Neural progenitor cell (in vitro differentiated cells): ENCODE measurements around the gene RPTN. TPM values are rescaled to one million over a fixed set of nuclear protein-coding genes. Genes with fewer than 3 reads are reported as not detected.

Experiments
- DNase-seq: peaks from one replicate; pipeline ENCODE4 v3.0.0-alpha.2; 2016; ENCODE audit warnings: low spot score
- H2AFZ ChIP-seq: fragments of 200-600 bp; sonication (generic); replicated peaks from 2 replicates; pipeline ENCODE4 v1.6.1; 2016; ENCODE audit warnings: antibody characterized with exemption
- H3F3A ChIP-seq: fragments of 200-600 bp; sonication (generic); 2 replicates; pipeline ENCODE4 v1.6.1; 2016; ENCODE audit warnings: antibody characterized with exemption, low read depth
- H3K27ac ChIP-seq: fragments of 200-600 bp; sonication (generic); 2 replicates; pipeline ENCODE4 v1.5.1; 2016; ENCODE audit warnings: mild to moderate bottlenecking
- H3K27me3 ChIP-seq: fragments of 200-600 bp; sonication (generic); 2 replicates; pipeline ENCODE4 v1.6.1; 2016; ENCODE audit warnings: mild to moderate bottlenecking, moderate library complexity
- H3K36me3 ChIP-seq: fragments of 200-600 bp; sonication (generic); 2 replicates; pipeline ENCODE4 v1.5.1; 2016
- H3K4me1 ChIP-seq: fragments of 200-600 bp; sonication (generic); 2 replicates; pipeline ENCODE4 v1.6.1; 2016; ENCODE audit warnings: mixed run types
- H3K4me2 ChIP-seq: fragments of 200-600 bp; sonication (generic); 2 replicates; pipeline ENCODE4 v1.6.1; 2016
- H3K4me3 ChIP-seq: fragments of 200-600 bp; sonication (generic); 2 replicates; pipeline ENCODE4 v1.5.1; 2016
- H3K79me2 ChIP-seq: fragments of 200-600 bp; sonication (generic); 2 replicates; pipeline ENCODE4 v1.6.1; 2016; ENCODE audit warnings: low read depth
- H3K9ac ChIP-seq: fragments of 200-600 bp; sonication (generic); 2 replicates; pipeline ENCODE4 v1.6.1; 2016
- H3K9me3 ChIP-seq: fragments of 200-600 bp; sonication (generic); 2 replicates; pipeline ENCODE4 v1.5.1; 2016; ENCODE audit warnings: low read depth
- H4K20me1 ChIP-seq: fragments of 200-600 bp; sonication (generic); 2 replicates; pipeline ENCODE4 v1.6.1; 2016; ENCODE audit warnings: low read depth
- H3K27ac Mint-ChIP-seq: 3 replicates; pipeline ENCODE4 v1.8.0; 2021; ENCODE audit warnings: mixed read lengths
- H3K27me3 Mint-ChIP-seq: 2 replicates; pipeline ENCODE4 v1.8.0; 2022; ENCODE audit warnings: low read depth, mild to moderate bottlenecking, inconsistent platforms, moderate library complexity, mixed read lengths; ENCODE audit not compliant: insufficient read depth
- H3K36me3 Mint-ChIP-seq: 3 replicates; pipeline ENCODE4 v1.8.0; 2021; ENCODE audit warnings: mixed read lengths
- H3K4me1 Mint-ChIP-seq: 3 replicates; pipeline ENCODE4 v1.8.0; 2021; ENCODE audit warnings: mixed read lengths
- H3K4me3 Mint-ChIP-seq: 3 replicates; pipeline ENCODE4 v1.8.0; 2021; ENCODE audit warnings: mild to moderate bottlenecking, moderate library complexity, mixed read lengths
- H3K9me3 Mint-ChIP-seq: 3 replicates; pipeline ENCODE4 v1.8.0; 2020; ENCODE audit warnings: mixed read lengths
- CTCF ChIP-seq: fragments of 200-600 bp; sonication (generic); IDR thresholded peaks from 2 replicates; pipeline ENCODE4 v1.5.1; 2017; ENCODE audit warnings: antibody characterized with exemption, mild to moderate bottlenecking
- EZH2 ChIP-seq: fragments of 200-600 bp; sonication (generic); IDR thresholded peaks from 2 replicates; pipeline ENCODE4 v1.6.1; 2017; ENCODE audit warnings: antibody characterized with exemption, mild to moderate bottlenecking, moderate library complexity
- EZH2phosphoT487 ChIP-seq: fragments of 200-600 bp; sonication (generic); IDR thresholded peaks from 2 replicates; pipeline ENCODE4 v1.6.1; 2017; ENCODE audit warnings: antibody characterized with exemption
- total RNA-seq: library from RNA; depleted of rRNA; stranded (reverse); fragments of >200 nt; gene quantifications from 2 replicates; pipeline ENCODE4 v1.2.3, GENCODE V29; 2015; ENCODE audit warnings: low replicate concordance

Gene RPTN
- not detected in 2 replicates for total RNA-seq

- H3K27ac ChIP-seq = no peak within 1 kb of the TSS
- H3K4me3 ChIP-seq = no peak within 1 kb of the TSS
- H3K36me3 ChIP-seq = no peaks in the 10 kb centered on the region
- H3K9ac ChIP-seq = no peak within 1 kb of the TSS
- H3K4me1 Mint-ChIP-seq = no peaks in the 10 kb centered on the region
- no peak within 1 kb of the TSS for H2AFZ ChIP-seq
- no peak for DNase-seq
- no peak within 1 kb of the TSS for H3K4me3 Mint-ChIP-seq
- H4K20me1 ChIP-seq = no peaks in the 10 kb centered on the region
- no peak for TF ChIP-seq CTCF
- no peak for TF ChIP-seq EZH2phosphoT487
- TF ChIP-seq EZH2 = no peak
- H3K27me3 ChIP-seq = no peaks in the 10 kb centered on the region
- no peaks in the 10 kb centered on the region for H3K4me1 ChIP-seq
- no peaks in the 10 kb centered on the region for H3F3A ChIP-seq
- no peaks in the 10 kb centered on the region for H3K79me2 ChIP-seq
- no peak within 1 kb of the TSS for H3K27ac Mint-ChIP-seq
- peaks cover 5% of the 10 kb centered on the region for H3K9me3 ChIP-seq
- no peak within 1 kb of the TSS for H3K4me2 ChIP-seq
- H3K9me3 Mint-ChIP-seq = no peaks in the 10 kb centered on the region
- H3K36me3 Mint-ChIP-seq = no peaks in the 10 kb centered on the region
- no peaks in the 10 kb centered on the region for H3K27me3 Mint-ChIP-seq
Measured at GRCh38 chr1:152159144-152159543, at the start of gene RPTN. Gene RPTN, minus strand, starts transcription at chr1:152159228. Its CDS starts 1,339 bp downstream, at chr1:152157889.

- no peak overlapping the region for H3K4me3 Mint-ChIP-seq
- no peaks in the 10 kb centered on the region for H3K27me3 Mint-ChIP-seq
- Histone ChIP-seq H3K27me3 (no peaks in the 10 kb centered on the region), H3K4me2 (no peak overlapping the region), H3K79me2 (no peaks in the 10 kb centered on the region), H2AFZ (no peak overlapping the region), H3F3A (no peaks in the 10 kb centered on the region), H3K4me3 (no peak overlapping the region), H4K20me1 (no peaks in the 10 kb centered on the region), H3K4me1 (no peaks in the 10 kb centered on the region), H3K27ac (no peak overlapping the region), H3K36me3 (no peaks in the 10 kb centered on the region), H3K9ac (no peak overlapping the region), H3K9me3 (peaks cover 5% of the 10 kb centered on the region)
- H3K27ac Mint-ChIP-seq = no peak overlapping the region
- peaks cover 12% of the 10 kb centered on the region for H3K9me3 Mint-ChIP-seq
- H3K36me3 Mint-ChIP-seq = no peaks in the 10 kb centered on the region
- no peak for DNase-seq
- no peaks in the 10 kb centered on the region for H3K4me1 Mint-ChIP-seq
- TF ChIP-seq EZH2phosphoT487 (no peak), CTCF (no peak), EZH2 (no peak)
Measured at GRCh38 chr1:152198982-152199381, 40.0 kb upstream of the RPTN start.

GRCh38 chr1:152197361-152197941 lies 38.4 kb upstream of the RPTN start:
- Histone ChIP-seq H3K4me2 (no peak overlapping the region), H3F3A (no peaks in the 10 kb centered on the region), H4K20me1 (no peaks in the 10 kb centered on the region), H3K4me3 (no peak overlapping the region), H3K9ac (no peak overlapping the region), H3K79me2 (no peaks in the 10 kb centered on the region), H3K36me3 (no peaks in the 10 kb centered on the region), H3K4me1 (no peaks in the 10 kb centered on the region), H3K27ac (no peak overlapping the region), H3K9me3 (peaks cover 8% of the 10 kb centered on the region), H2AFZ (no peak overlapping the region), H3K27me3 (no peaks in the 10 kb centered on the region)
- Mint-ChIP-seq H3K4me3 (no peak overlapping the region), H3K36me3 (no peaks in the 10 kb centered on the region), H3K9me3 (peaks cover 12% of the 10 kb centered on the region), H3K27ac (no peak overlapping the region), H3K4me1 (no peaks in the 10 kb centered on the region), H3K27me3 (no peaks in the 10 kb centered on the region)
- DNase-seq = no peak
- no peak for TF ChIP-seq EZH2phosphoT487
- TF ChIP-seq CTCF = no peak
- no peak for TF ChIP-seq EZH2
